ENCODE data around the gene KNCN. TPM values are rescaled to one million over a fixed set of nuclear protein-coding genes. Genes with fewer than 3 reads are reported as not detected.

The KNCN gene
- total RNA-seq, 1 donor from 2014 or later: not detected

DNA sequence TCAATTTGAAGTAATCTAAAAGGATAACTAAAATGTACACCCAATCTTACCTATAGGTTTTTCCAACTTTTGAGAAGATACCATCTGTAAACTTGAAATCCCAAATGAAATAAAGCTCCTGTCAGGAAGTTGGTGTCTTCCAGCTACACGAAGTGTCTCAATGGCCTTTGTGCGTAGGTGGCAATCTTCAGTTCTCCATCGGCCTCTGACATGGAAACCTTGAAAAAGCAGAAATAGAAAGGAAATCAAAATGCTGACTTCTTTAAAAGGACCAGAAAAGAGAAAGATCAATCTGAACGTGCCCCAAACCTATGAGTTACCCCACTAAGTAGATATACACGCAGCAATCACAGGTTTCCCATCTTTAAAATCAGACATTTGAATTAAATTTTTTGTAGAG lies 42.6 kb upstream of the KNCN start:
- Mint-ChIP-seq H3K27me3 (ENCODE audit: low read depth) (no peaks in the 10 kb centered on the region), H3K36me3 (peaks cover 23% of the 10 kb centered on the region), H3K9me3 (no peaks in the 10 kb centered on the region), H3K4me1 (no peaks in the 10 kb centered on the region), H3K27ac (no peak overlapping the region), H3K4me3 (no peak overlapping the region)
- DNase-seq (ENCODE audit: low spot score in 2 of 2, unreplicated experiment in 2 of 2): no peak
- no peak for TF ChIP-seq CTCF (IDR thresholded peaks at IDR 0.05; ENCODE audit: unreplicated experiment)

- Mint-ChIP-seq H3K9me3 (no peaks in the 10 kb centered on the region), H3K36me3 (peaks cover 26% of the 10 kb centered on the region), H3K4me1 (no peaks in the 10 kb centered on the region), H3K27me3 (ENCODE audit: low read depth) (no peaks in the 10 kb centered on the region), H3K27ac (no peak overlapping the region), H3K4me3 (no peak overlapping the region)
- no peak for TF ChIP-seq CTCF (IDR thresholded peaks at IDR 0.05; ENCODE audit: unreplicated experiment)
- DNase-seq (ENCODE audit: low spot score in 2 of 2, unreplicated experiment in 2 of 2): no peak
These were observed 41.4 kb upstream of the KNCN start for GRCh38 chr1:46592823-46593222.

DNA sequence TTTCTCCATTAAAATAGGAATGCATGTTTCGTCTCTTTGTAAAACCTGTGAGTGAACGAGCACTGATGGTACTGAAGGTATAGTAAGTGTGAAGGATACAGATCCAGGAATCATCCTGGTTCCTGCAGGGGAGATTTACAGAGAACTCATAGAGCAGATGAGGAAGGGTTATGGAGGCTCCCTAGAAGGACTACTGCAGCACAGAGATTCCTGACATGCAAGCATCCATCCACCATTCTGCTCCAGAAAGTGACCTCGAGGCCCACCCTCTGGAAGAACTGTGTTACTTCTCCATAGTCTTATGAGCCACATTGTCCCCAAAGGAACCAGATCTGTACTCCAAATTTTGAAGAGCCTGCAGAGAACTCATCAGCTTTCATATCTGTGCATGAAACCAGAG lies 38.1 kb upstream of the KNCN start:
- no peak for TF ChIP-seq CTCF (IDR thresholded peaks at IDR 0.05; ENCODE audit: unreplicated experiment)
- peaks cover 27% of the 10 kb centered on the region for H3K36me3 Mint-ChIP-seq
- no peaks in the 10 kb centered on the region for H3K4me1 Mint-ChIP-seq
- H3K27ac Mint-ChIP-seq: no peak overlapping the region
- H3K9me3 Mint-ChIP-seq: no peaks in the 10 kb centered on the region
- no peak overlapping the region for H3K4me3 Mint-ChIP-seq
- H3K27me3 Mint-ChIP-seq (ENCODE audit: low read depth): no peaks in the 10 kb centered on the region
- DNase-seq (ENCODE audit: low spot score in 2 of 2, unreplicated experiment in 2 of 2): no peak

DNA sequence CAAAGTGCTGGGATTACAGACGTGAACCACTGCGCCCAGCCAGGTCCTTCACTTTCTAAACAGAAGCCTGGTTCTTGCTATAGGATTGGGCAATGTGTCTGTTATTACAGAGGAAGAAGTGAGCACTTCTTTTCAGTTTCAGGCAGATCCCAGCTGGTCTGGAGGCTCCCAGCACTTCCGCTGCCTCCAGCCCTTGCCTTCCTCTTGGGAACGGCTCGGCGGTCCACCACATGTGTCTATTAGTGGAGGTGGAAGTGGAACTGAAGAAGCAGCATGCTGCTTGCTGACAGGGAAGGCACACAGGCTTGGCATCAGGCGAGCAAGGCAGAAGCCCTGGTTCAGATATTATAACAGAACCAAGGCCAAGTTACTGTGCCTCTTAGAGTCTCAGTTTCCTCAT lies 35.6 kb upstream of the KNCN start:
- Mint-ChIP-seq H3K27ac (no peak overlapping the region), H3K4me3 (no peak overlapping the region), H3K36me3 (peaks cover 20% of the 10 kb centered on the region), H3K27me3 (ENCODE audit: low read depth) (no peaks in the 10 kb centered on the region), H3K4me1 (no peaks in the 10 kb centered on the region), H3K9me3 (no peaks in the 10 kb centered on the region)
- no peak for TF ChIP-seq CTCF (IDR thresholded peaks at IDR 0.05; ENCODE audit: unreplicated experiment)
- DNase-seq (ENCODE audit: low spot score in 2 of 2, unreplicated experiment in 2 of 2): no peak

- no peak overlapping the region for H3K4me3 Mint-ChIP-seq
- no peaks in the 10 kb centered on the region for H3K9me3 Mint-ChIP-seq
- DNase-seq (ENCODE audit: low spot score in 2 of 2, unreplicated experiment in 2 of 2): no peak
- peaks cover 20% of the 10 kb centered on the region for H3K36me3 Mint-ChIP-seq
- TF ChIP-seq CTCF (IDR thresholded peaks at IDR 0.05; ENCODE audit: unreplicated experiment): no peak
- H3K4me1 Mint-ChIP-seq: no peaks in the 10 kb centered on the region
- H3K27ac Mint-ChIP-seq: no peak overlapping the region
- no peaks in the 10 kb centered on the region for H3K27me3 Mint-ChIP-seq (ENCODE audit: low read depth)
These were observed 34.0 kb upstream of the KNCN start for GRCh38 chr1:46585312-46585938.

GRCh38 chr1:46583494-46583893 lies 32.0 kb upstream of the KNCN start:
- no peak for TF ChIP-seq CTCF (IDR thresholded peaks at IDR 0.05; ENCODE audit: unreplicated experiment)
- H3K27ac Mint-ChIP-seq: no peak overlapping the region
- no peaks in the 10 kb centered on the region for H3K4me1 Mint-ChIP-seq
- H3K27me3 Mint-ChIP-seq (ENCODE audit: low read depth): no peaks in the 10 kb centered on the region
- peaks cover 25% of the 10 kb centered on the region for H3K36me3 Mint-ChIP-seq
- no peak overlapping the region for H3K4me3 Mint-ChIP-seq
- H3K9me3 Mint-ChIP-seq: no peaks in the 10 kb centered on the region
- no peak for DNase-seq (ENCODE audit: low spot score in 2 of 2, unreplicated experiment in 2 of 2)
